Sigmoid colon (tissue), 4 donors: ENCODE results near the gene DDX1.

ENCODE experiments used
- CTCF ChIP-seq, 4 experiments: fragments of 450-650 bp in 3 of 4; fragments of 200-600 bp in 1 of 4; IDR thresholded peaks; one replicate each; pipeline ENCODE4 v1.5.1; 2016 to 2019; ENCODE audit warnings: antibody characterized with exemption in 4 of 4, mild to moderate bottlenecking in 3 of 4, moderate library complexity in 2 of 4
- POLR2AphosphoS5 ChIP-seq, 4 donors: sonication (generic); formaldehyde crosslinking; IDR thresholded peaks; one replicate each; pipeline ENCODE4 v1.6.1; 2017; ENCODE audit warnings: antibody characterized with exemption in 4 of 4

GRCh38 chr2:15601681-15602080 lies 10.0 kb downstream of the DDX1 start:
- TF ChIP-seq CTCF (IDR thresholded peaks at IDR 0.05): no peak
- no peak for TF ChIP-seq POLR2AphosphoS5 (IDR thresholded peaks at IDR 0.05)
